ENCODE results near the gene PCED1A.

PCED1A gene, protein sequence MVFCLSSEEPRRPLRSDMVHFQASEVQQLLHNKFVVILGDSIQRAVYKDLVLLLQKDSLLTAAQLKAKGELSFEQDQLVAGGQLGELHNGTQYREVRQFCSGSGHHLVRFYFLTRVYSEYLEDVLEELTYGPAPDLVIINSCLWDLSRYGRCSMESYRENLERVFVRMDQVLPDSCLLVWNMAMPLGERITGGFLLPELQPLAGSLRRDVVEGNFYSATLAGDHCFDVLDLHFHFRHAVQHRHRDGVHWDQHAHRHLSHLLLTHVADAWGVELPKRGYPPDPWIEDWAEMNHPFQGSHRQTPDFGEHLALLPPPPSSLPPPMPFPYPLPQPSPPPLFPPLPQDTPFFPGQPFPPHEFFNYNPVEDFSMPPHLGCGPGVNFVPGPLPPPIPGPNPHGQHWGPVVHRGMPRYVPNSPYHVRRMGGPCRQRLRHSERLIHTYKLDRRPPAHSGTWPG

GRCh38 chr20:2840138-2840966 is at the start of gene PCED1A, which contains the start of gene VPS16:
Gene PCED1A (minus strand): TSS chr20:2840655. CDS start chr20:2839912, 743 bp downstream.
Gene VPS16 (plus strand): TSS chr20:2840745. CDS start chr20:2840775, 30 bp downstream.
- DNase-seq, result peak; percentile 64

DNA sequence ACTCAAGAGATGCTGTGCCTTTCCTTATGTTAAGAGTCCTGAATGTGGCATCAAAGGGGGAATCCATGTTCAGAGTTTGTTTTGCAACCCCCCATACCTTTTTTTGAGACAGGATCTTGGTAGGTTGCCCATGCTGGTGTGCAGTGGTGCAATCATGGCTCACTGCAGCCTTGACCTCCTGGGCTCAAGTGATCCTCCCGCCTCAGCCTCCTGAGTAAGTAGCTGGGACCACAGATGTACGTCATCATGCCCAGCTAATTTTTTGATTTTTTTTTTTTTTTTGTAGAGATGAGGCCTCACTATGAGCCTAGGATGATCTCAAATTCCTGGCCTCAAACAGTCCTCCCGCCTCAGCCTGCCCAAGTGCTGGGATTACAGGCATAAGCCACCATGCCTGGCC is 49.3 kb upstream of the PCED1A start:
- no peak for DNase-seq

DNA sequence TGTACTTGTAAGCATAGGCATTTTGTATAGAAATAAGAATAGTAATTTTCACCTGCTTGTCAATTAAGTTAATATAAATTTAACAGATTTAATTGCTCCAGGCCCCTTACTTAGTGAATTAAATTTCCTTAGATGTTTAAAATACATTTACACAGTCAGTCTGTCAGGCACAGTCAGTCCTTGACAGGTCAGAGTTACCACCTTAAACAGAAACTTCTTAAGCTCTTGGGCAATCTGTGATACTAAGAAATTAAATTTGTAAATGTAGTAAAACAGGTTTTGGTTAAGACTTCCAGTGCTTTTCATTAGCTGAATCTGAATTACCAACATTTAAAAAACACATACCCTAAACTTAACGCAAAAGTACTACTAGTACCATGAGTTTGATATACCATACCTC is 48.8 kb upstream of the PCED1A start:
- DNase-seq, result no peak

GRCh38 chr20:2888224-2888955 is 47.9 kb upstream of the PCED1A start:
- DNase-seq, result no peak

- no peak for DNase-seq
Observed at GRCh38 chr20:2887715-2888114, 47.3 kb upstream of the PCED1A start.

DNA sequence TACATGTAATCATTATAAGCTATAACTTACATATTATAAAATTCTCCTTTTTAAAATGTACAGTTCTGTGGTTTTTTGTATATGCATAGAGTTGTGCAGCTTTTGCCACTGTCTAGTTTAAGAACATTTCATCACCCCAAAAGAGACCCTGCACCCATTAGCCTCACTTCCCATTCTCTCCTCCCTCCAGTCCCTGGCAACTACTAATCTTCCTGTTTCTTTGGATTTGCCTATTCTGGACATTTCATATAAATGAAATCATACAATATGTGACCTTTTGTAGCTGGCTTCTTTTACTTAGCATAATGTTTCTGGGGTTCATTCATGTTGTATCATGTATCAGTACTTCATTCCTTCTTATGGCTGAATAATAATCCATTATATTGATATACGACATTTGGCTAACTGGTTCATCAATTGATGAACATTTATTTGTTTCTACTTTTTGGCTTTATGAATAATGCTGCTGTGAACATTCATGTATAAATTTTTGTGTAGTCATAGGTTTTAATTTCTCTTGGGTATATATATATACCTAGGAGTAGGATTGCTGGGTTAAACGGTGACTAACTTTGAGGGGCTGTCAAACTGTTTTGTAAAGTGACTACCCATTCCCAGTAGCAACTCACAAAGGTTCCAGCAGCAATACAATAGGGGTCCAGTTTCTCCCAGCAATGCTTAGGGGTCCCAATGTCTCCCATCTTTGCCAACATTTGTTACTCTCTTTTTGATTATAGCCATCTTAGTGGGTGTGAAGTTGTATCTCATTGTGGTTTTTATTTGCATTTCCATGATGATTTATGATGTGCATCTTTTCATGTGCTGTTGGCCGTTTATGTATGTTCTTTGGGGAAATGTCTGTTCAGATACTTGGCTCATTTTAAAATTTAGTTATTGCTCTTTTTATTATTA is 43.5 kb upstream of the PCED1A start:
- no peak for DNase-seq

DNA sequence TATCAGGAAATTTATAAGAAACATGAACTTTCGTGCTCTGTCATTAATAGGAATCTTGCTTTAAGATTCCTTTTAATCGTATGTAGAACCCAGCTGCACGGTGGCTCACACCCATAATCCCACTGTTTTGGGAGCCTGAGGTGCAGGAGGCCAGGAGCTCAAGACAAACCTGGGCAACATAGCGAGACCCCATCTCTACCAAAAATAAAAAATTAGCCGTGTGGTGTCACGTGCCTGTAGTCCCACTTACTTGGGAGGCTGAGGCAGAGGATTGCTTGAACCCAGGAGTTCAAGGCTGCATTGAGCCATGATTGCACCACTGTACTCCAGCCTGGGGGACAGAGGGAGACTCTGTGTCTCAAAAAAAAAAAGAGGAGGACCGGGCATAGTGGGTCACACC is 40.2 kb upstream of the PCED1A start:
- DNase-seq, result no peak

GRCh38 chr20:2879146-2879545 is 38.7 kb upstream of the PCED1A start:
- no peak for DNase-seq

- no peak for DNase-seq
Observed at GRCh38 chr20:2878515-2878914, 38.1 kb upstream of the PCED1A start.

GRCh38 chr20:2875690-2876203 is 35.3 kb upstream of the PCED1A start:
- no peak for DNase-seq

- DNase-seq, result no peak
Observed at GRCh38 chr20:2874456-2874855, 34.0 kb upstream of the PCED1A start.

DNA sequence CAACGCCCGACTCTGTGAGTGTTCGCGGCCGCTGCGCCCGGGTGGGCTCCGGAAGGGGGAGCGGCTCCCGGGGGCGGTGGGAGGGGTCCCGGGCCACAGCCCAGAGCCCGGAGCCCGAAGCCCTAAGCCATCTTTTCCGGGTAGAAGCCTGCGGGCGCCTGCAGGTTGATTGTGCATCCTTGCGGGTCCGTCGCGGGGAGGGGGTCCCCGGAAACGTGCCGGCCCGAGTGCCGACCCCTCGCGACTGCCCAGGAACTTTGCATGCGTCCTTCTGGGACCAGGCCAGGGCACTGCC is 33.2 kb upstream of the PCED1A start:
- DNase-seq, result no peak

DNA sequence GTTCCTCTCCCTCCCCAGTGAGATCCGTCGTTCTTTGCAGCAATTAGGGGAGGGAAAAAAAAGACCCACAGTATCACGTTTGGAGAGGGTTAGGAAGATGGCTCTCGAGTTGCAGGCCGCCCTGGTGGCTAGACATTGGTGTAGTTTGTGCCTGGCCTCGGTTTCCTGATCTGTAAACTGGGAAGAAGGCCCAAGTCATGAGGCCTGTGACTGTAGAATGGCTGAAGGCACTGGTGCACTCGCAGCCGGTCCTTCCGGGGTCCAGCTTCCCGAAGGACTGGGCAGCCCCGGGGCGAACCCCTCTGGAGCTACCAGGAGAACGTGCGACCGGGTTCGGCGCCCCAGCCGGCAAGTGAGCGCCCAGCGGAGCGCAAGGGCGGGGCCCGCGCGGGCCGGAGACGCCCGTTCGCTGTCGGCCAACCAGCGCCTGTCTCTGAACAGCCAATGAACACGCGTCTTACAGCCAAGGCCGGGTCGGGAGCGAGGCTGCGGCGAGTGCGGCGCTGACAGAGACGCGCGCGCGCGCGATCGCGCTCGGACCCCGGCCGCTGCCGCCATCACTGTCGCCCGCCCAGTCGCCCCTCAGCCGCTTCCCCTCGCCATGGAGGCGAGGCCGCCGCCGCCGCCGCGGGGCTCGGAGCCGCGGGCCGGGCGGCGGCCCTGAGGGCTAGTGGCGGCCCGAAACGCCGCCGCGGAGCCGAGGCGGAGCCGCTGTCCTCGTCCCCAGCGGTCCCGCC is 32.7 kb upstream of the PCED1A start, which contains the start of gene PTPRA:
PTPRA (plus strand) TSS at position 472 of the 737 bp plus-strand sequence. CDS start 90,797 bp downstream, outside the sequence.
- peak; percentile 73 for DNase-seq

DNA sequence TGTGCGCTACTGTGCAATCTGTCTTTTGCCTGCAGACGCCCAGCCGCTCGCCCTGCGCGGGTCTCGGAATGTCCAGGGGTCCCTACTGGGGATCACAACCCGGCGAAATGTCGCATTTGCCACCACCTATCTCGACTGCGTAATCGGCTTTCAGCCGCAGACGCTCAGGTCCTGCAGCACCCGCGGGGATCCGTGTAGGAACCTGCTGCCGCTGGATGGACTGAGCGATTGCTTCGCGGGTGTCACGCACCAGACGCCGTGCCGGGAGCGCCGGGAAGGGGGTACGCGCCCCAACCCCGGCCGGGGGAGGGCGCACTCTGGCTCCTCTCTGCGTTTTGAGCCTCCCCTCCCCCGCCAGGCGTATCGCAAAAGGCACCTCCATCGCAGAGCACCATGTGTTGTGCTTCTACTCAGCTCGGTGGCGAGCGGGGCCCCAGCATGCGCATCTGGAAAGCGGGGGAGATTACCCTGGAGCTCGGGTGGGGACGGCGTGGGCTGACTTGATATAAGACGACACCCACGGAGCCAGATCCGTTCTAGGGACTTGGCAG is 32.1 kb upstream of the PCED1A start:
- DNase-seq, result no peak

DNA sequence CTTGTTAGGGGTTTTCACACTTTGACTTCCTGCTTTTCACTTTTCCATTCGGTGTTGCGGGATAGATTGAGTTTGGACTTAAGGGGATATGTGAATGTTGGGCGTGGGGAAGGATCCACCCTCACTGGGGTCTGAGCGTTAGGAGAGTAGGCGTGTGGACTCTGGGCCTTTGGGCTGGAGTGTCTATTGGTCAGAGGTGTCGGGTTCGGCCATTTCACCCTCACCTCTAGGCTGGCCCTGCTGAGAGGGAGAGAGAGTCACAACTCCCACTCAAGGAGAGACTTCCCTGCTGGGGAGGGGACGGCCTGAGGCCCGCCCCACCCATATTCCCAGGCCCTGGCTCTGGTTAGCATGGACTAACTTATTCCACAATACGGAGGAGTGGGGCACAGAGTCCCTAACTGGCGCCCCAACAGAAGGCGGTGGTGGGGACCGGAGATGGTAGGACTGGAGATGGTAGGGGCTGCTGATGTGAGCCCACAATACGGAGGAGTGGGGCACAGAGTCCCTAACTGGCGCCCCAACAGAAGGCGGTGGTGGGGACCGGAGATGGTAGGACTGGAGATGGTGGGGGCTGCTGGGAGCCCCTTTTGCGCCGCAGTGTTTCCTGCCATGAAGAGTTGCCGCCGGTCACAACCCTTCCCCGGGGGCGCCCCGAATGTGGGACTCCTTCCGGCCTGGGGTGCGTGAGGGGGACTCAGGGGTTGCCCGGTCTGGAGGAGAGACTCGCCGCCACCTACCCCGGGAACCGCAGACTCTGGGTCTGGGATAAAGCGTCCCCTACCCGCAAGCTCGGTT is 31.4 kb upstream of the PCED1A start:
- no peak for DNase-seq

GRCh38 chr20:2871111-2871465 is 30.6 kb upstream of the PCED1A start:
- no peak for DNase-seq

GRCh38 chr20:2869381-2869780 is 28.9 kb upstream of the PCED1A start:
- DNase-seq, result no peak

GRCh38 chr20:2867081-2867864 is 26.8 kb upstream of the PCED1A start:
- DNase-seq, result no peak

GRCh38 chr20:2866236-2866635 is 25.8 kb upstream of the PCED1A start:
- no peak for DNase-seq

Measured in DMS153 (cell line).